ENCODE results near the gene TAF11. TPM values are rescaled to one million over a fixed set of nuclear protein-coding genes. Genes with fewer than 3 reads are reported as not detected.
"Not testable (repeated sequence)": the region's sequence is repeated elsewhere in the genome, so short reads cannot be mapped to it uniquely, and the experiment has no call there.

TAF11 gene
- total RNA-seq, 1 experiment from 2014 or later = 44.1 TPM

GRCh38 chr6:34934516-34934915 is 46.7 kb upstream of the TAF11 start (continued):
- TF ChIP-seq AR (CRISPR knock-in tag; IDR thresholded peaks at IDR 0.05) = no peak
- no peak for TF ChIP-seq ESRRA (CRISPR knock-in tag; IDR thresholded peaks at IDR 0.05; ENCODE audit: borderline replicate concordance)
- no peak for TF ChIP-seq TCF7 (CRISPR knock-in tag; IDR thresholded peaks at IDR 0.05; ENCODE audit: low read depth)
- no peak for TF ChIP-seq IRF1 (CRISPR knock-in tag; IDR thresholded peaks at IDR 0.05)
- TF ChIP-seq OVOL2 (CRISPR knock-in tag; IDR thresholded peaks at IDR 0.05; ENCODE audit: borderline replicate concordance) = no peak

- H3K9me3 Mint-ChIP-seq; H3K36me3 Mint-ChIP-seq; ATAC-seq; H3K27me3 Mint-ChIP-seq (ENCODE audit: low read depth); CTCF ChIA-PET; DNase-seq (ENCODE audit: low spot score); H3K27ac Mint-ChIP-seq; POLR2A ChIA-PET; H3K4me3 Mint-ChIP-seq: not testable (repeated sequence)
- peaks cover 14% of the 10 kb centered on the region for H3K4me1 Mint-ChIP-seq
Observed at GRCh38 chr6:34932202-34932601, 44.4 kb upstream of the TAF11 start.

- Mint-ChIP-seq H3K27me3 (ENCODE audit: low read depth) (no peaks in the 10 kb centered on the region; the same call in 1 of the 2 replicates), H3K4me3 (no peak overlapping the region), H3K9me3 (no peaks in the 10 kb centered on the region), H3K36me3 (no peaks in the 10 kb centered on the region), H3K27ac (no peak overlapping the region; the same call in 1 of the 2 replicates), H3K4me1 (peaks cover 33% of the 10 kb centered on the region)
- ATAC-seq (no peak), DNase-seq (ENCODE audit: low spot score) (no peak)
- no peak for TF ChIP-seq EMX1 (CRISPR knock-in tag; IDR thresholded peaks at IDR 0.05)
- TF ChIP-seq ZNF232 (CRISPR knock-in tag; IDR thresholded peaks at IDR 0.05) = no peak
- no peak for TF ChIP-seq ATF3 (CRISPR knock-in tag; conservative IDR thresholded peaks at IDR 0.05)
- TF ChIP-seq RORB (CRISPR knock-in tag; IDR thresholded peaks at IDR 0.05) = no peak
- TF ChIP-seq AR (CRISPR knock-in tag; IDR thresholded peaks at IDR 0.05) = no peak
- no peak for TF ChIP-seq PRDM15 (CRISPR knock-in tag; IDR thresholded peaks at IDR 0.05)
- TF ChIP-seq KAT7 (CRISPR knock-in tag; IDR thresholded peaks at IDR 0.05; ENCODE audit: borderline replicate concordance) = no peak
- no peak for TF ChIP-seq ATF6 (CRISPR knock-in tag; IDR thresholded peaks at IDR 0.05)
- TF ChIP-seq USF1 (CRISPR knock-in tag; IDR thresholded peaks at IDR 0.05) = no peak
- no peak for TF ChIP-seq NFE2L1 (CRISPR knock-in tag; IDR thresholded peaks at IDR 0.05)
- no peak for TF ChIP-seq ZNF423 (CRISPR knock-in tag; IDR thresholded peaks at IDR 0.05)
- no peak for TF ChIP-seq TP53 (CRISPR knock-in tag; IDR thresholded peaks at IDR 0.05)
- no peak for TF ChIP-seq ZNF138 (CRISPR knock-in tag; conservative IDR thresholded peaks at IDR 0.05)
- TF ChIP-seq E2F1 (CRISPR knock-in tag; IDR thresholded peaks at IDR 0.05) = no peak
- TF ChIP-seq HMGA2 (CRISPR knock-in tag; IDR thresholded peaks at IDR 0.05) = no peak
- ChIA-PET POLR2A (no interaction called here), CTCF (no interaction called here)
Observed at GRCh38 chr6:34930221-34930620, 42.4 kb upstream of the TAF11 start.
